Hematopoietic multipotent progenitor cell treated with erythropoietin and hydrocortisone succinate and interleukin-3 and kit ligand, for 6 days (in vitro differentiated cells): ENCODE measurements around the gene ZFYVE28.
A peak's percentile ranks its signal among the peaks of the same experiment; 100 is the strongest.

Experiments
- DNase-seq: peaks from one replicate; pipeline ENCODE4 v3.0.0-alpha.2; 2015

The ZFYVE28 gene

DNA sequence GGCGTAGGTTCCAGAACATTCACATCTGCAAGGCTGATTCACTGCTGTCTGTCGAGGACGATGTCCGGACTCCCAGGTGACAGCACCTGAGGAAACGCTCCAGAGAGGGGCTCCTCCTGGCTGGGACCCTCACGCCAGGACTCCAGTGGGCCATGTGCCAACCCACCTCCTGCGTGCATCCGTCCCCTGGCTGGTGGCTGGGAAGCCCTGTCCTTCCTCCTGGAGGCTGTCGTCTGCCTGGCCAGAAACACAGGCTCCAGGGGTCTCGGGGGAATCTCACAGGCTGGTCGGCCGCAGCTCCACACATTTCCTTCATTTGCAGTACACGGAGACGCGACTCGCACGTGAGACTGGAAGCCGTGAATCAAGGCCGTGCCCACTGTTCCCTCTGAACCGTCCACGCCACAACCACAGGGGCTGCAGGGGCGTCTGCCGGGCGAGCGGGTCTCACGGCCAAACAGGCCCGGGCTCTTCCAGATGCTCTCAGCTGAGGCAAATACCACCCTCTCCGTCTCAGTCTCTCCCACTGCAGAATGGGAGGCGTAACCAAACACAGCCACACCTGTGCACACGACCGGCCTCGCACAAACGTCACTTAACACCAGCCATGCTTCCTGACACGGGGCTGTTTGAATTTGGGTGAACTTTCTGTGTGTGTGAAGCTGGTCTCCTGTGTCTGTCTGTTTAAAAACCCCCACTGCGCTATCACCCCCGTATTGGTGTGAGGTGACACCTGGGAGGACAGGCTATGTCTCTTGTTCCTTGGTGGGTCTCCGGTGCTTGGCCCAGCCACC is 117.8 kb downstream of the ZFYVE28 start:
- DNase-seq, result no peak

DNA sequence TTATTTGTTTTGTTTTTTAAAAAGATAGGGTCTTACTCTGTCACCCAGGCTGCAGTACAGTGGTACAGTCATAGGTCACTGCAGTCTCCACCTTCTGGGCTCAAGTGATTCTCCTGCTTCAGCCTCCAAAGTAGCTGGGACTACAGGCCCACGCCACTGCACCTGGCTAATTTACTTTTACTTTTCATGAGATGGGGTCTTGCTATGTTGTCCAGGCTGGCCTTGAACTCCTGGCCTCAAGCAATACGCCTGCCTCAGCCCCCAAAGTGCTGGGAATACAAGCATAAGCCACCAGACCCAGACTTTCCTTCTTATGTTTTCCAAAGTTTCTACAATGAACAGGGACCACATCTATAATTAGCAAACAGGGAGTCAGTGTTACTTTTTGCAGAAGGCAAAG is 118.7 kb downstream of the ZFYVE28 start:
- no peak for DNase-seq

DNA sequence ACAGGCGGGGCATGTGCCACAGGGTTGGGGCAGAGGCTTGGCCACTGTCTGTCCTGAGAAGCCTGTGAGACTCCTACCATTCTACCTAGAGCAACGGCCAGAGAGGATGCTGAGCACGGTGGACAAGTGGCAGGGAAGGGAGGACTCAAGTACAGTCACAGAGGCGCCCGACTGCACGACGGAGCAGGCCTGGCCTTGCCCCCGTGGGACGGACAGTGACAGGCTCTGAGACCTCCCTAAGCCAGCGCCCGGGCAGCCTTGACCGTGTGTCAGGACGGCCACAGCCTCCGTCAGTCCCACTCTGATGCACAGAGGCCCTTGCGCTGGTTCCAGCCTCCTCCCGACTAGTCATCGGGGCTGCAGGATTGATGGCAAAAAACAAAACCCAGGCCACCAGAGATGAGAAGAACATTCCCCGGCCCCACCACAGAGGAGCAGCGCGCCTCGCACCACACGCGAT is 119.9 kb downstream of the ZFYVE28 start:
- DNase-seq, result no peak

DNA sequence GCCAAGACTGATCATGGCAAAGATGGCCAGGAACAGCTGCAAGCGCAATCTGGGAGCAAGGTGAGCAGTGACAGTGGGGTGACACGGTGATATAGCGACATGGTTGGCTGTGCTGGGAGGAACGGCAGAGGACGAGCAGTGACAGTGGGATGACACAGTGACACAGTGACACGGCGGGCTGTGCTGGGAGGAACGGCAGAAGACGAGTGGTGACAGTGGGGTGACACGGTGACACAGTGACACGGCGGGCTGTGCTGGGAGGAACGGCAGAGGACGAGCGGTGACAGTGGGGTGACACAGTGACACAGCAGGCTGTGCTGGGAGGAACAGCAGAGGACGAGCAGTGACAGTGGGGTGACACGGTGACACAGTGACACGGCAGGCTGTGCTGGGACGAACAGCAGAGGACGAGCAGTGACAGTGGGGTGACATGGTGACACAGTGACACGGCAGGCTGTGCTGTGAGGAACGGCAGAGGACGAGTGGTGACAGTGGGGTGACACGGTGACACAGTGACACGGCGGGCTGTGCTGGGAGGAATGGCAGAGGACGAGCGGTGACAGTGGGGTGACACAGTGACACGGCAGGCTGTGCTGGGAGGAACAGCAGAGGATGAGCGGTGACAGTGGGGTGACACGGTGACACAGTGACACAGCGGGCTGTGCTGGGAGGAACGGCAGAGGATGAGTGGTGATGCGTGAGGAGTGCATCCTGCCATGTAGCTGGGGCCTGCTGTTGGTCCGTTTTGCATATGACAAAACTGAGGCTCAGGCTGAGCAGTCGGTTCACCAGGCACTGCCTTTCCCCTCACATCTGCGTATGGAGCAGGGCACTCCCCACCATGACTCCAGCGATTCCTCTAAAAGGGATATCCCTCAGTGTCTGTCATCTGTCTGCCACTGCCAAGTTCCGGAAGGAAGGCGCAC is 120.6 kb downstream of the ZFYVE28 start:
- no peak for DNase-seq

DNA sequence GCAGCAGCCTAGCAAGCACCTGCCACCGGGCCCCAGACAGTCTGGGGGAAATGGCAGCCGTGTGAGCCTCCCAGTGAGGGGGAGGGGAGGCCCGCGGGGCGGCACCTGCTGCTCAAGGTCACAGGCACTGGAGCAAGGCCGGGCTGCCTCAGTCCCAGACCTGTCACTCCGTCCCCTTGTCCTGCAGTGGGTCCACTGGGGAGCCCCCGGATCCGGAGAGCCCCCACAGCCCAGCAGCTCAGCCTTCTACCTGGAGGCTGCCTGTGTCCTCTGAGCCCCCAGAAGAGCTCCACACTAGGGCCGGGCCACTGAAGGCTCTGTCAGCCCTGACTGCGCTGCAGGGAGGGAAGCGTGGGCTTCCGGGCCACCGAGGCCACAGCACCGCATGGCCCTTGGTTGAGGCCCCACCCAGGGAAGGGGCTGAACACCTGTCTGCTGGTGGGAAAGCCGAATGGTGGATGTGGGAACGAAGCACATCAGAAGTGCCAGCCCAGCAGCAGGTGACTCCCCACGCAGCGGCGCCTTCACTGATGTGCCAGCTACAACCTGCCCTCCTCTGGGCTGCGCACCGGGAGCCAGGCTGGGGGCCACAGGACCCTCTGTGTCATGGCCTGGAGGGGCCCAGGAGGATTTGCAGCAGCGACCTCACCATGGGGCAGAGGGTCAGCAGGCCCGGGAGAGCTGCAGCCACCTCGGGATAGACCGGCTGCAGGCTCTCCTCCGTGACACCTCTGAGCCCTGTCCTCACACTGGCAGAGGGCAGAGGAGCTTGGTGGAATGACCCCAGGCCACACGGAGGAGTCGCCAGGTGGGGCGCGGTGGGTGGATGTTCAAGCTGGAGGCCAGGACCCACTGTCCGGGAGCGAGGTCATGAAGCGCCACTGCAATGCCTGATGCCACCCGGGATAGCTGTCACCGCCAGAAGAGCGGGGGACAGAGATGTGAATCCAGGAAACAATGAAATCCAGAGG is 121.5 kb downstream of the ZFYVE28 start:
- DNase-seq, result no peak

DNA sequence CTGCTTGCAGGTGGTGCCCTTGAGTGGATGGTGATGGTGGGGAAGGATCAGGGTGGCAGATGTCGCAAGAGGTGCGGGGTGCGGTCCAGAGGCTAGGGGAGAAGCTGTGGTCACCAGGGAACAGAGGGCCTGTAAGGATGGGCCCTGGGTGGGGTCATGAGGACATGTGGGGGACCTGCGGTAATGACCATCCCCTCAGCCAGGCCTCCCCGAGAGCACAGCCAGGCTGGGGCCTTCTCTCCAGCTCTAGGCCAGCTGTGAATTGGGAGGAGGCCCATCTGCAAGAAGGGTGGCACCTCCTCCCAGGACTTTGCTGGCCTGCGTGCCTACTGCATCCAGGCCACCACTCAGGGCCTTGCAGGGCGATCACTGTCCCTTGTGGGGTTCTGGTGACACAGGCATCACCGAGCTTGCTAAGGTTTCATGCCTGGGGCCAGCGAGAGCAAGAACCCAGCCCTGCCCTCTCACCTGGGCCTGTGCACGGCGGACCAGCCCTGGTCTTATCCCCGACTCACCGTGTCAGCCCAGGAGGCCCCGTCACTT is 122.5 kb downstream of the ZFYVE28 start:
- DNase-seq, result no peak

DNA sequence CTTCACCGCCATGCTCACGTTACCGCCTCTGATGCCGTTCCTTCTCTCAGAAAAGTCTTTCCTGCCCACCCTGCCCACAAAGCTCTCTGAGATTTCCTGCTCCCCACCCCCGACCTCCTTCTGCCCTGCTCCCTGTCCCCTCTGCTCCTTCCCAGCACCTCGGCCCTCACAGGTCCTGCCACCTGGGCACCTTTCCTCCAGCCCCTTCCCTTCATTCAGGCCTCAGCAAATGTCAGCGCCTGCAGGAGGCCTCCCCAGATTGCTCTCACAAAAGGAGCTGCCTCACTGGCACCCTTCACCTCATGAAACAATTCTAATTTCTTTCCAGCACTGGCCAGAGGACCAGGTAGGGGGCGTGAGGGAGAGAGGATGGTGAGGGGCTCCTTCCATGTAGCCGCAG is 122.9 kb downstream of the ZFYVE28 start:
- DNase-seq, result no peak

DNA sequence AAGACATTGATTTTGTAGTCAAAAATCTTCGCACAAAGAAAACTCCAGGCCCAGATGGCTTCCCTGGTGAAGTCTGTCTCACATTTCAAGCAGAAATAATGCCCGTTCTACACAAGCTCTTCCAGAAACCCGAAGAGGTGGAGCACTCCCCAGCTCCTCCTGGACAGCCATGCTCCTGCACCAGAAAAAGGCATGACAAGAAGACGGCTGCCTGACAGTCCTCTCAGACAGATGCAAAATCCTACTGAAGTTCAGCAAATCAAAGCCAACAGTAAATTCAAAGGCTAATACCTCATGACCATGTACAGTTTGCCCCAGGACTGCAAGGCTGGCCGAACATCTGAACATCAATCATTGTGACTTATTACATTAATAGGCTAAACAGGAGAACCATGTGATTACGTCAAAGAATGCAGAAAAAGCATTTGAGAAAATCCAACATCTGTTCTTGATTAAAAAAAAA is 125.8 kb downstream of the ZFYVE28 start:
- DNase-seq, result no peak

DNA sequence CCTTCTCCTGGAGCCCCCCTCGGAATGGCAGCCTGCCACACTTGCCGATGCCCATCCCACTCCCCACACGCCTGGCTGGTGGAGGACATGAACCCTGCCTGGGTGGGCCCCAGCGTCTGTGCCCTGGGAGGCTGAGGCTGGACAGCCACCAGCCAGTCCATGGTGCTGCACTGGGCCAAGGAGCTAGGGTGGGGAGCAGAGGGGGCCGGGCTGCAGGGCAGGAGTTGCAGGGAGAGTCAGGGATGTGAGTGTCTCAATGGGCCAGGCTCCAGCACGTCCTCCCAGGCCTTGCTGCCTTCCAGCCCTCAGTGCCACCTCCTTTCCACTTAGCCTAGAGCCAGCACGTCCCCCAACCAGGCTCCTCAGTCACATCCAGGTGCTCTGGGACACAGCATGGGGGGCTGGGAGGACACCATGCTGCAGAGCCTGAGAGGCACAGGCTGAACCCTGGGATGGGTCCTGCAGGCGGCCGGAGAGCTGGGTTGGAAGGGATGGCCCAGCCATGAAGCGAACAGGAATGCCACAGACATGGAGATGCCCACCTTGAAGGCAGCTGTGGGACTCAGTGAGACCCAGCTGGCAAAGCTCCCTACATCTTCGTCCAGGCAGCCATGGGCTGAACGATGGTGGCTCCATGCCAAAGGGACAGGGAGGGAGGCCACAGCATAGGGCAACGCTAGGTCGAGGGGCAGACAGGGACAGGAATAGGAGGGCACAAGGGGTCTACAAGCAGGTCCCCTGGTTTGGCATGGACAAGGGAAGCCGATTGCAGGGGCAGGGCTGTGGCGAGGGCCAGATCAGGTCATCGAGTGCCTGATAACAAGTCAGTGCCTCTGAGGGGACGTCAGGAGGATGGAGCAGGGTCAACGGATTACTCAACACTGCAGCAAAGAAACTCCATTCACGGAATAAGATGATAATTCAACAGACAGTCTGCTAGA is 126.5 kb downstream of the ZFYVE28 start:
- no peak for DNase-seq

DNA sequence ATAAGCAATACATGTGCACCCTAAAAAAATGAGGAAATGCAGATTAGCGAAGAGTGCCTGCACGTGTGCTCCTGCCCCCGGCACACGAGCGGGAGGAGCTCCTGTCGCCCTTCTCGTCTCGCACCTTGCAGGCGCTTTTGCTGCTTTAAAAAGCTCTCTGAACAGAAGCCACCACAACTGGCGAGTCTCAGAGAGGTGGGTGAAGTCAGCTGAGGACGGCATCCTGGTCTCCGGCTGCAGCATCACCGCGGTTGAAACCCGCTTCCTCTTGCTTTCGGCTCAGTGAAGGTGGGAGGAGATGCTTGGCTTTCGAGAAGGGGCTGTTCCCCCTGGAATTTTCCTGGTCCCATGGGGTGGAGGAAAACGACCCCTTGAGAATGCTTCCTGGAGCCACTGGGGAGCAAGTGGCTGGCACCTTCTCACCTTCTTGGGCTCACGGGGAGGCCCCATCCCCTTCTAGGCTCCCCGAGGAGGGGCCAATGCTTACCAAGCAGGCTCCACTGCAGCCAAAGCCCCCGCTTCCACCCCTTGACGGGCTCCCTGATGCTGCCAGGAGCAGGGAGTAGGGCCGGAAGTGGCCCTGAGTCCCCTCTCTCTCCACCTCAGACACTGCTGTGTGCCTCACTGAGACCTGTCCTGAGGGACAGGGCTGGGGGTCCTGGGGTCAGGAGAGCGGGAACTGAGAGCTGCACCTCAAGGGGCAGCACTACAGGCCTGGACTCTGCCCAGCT is 127.3 kb downstream of the ZFYVE28 start:
- peak; percentile 40 for DNase-seq

DNA sequence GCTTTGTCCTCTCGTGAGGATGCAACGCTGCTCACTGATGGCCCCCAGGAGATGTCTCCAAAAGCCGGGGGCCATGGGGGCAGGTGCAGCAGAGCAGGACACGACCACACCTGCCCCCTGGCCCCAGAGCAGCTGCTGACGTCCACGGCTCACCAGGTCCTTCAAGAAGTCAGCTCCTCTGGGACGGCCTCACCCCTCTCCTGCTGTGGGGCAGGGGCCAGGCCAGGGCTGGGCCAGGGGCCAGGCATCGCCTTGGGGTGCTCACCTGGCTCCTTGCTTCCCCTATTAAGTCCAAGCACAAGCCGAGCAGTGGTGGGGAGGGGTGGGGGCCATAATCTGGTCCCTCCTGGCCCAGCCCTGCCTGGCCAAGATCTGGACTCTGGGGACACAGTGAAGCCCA is 128.0 kb downstream of the ZFYVE28 start:
- DNase-seq, result no peak

DNA sequence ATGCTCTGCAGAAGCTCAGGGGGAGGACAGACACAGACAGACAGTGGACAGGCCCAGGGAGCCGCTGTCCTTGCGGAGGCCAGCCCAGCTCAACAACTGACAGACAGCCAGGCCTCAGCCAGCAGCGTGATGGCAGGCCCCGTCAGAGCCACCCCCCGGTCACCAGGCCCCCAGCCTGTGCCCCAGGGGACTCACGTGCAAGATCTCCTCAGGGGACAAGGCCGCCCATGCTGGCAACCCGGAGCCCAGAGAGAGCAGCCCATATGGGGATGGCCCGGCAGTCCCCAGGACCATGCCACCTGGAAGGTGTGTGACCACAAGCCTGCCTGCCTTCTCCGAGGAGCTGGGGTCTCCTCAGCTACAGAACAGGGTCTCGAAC is 128.5 kb downstream of the ZFYVE28 start:
- no peak for DNase-seq

DNA sequence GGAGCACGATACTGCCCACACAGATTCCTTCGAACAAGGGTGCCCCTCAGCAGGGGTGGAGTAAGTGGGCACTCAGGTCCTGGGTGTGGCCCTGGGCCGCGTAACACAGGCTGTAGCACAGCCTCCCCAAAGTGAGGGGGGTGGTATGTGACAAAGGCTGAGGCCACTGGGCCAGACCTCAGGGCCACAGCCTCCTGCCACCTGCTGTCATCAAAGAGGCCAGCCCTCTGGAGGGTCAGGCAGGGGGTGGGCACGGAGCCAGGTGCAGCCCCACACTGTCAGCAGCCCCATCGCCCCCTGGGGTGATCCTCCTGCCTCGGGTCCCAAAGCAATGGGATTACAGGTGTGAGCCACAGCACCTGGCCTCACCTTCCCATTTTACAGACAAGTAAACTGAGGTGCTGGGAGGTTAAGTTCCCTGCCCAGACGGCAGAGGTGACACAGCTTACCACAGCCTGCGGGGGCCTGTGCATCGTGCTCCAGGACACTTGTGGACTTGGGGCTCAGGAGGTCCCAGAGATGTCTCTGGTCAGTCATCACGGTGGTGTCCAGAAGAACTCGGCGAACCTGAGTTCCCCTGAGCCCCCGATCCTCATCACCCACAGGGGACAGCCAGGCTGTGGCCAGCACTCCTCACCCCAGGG is 129.0 kb downstream of the ZFYVE28 start:
- no peak for DNase-seq

DNA sequence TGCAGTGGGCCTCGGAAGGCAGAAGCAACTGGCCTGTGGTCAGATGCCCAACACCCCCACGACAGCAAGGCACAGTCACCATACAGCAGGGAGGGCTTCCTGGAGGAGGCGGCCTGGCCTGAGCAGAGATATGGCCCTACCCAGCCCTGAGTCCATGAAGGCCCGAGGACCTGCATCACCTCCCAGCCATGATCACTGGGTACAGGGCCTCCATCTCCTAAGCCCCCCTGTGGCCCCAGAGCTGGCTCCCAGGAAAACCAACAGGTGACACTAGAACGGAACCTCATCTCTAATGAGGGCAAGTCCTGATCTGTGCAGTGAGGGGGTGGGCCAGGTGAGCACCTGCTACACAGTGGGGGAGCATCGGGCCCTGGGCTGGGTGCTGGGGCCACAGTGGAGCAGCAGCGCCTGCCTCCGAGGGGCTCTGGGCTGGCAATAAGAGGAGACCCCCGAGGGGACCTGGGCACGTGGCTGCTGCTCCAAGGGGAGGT is 130.3 kb downstream of the ZFYVE28 start:
- DNase-seq, result no peak

DNA sequence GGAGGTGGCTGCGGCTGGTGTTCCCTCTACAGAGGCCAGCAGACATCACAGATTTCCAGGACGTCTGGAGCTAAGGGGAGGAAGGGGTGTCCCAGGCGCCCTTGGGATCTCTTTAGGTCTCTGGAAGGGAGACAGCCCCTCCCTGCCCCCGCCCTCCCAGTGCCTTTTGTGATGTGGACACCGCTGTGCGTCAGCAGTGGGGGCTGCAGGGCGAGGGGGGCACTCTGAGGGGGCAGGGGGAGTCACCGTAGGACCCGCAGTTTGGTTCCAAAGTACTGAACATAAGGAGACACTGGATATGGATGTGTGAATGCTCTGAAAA is 130.9 kb downstream of the ZFYVE28 start:
- DNase-seq, result no peak

DNA sequence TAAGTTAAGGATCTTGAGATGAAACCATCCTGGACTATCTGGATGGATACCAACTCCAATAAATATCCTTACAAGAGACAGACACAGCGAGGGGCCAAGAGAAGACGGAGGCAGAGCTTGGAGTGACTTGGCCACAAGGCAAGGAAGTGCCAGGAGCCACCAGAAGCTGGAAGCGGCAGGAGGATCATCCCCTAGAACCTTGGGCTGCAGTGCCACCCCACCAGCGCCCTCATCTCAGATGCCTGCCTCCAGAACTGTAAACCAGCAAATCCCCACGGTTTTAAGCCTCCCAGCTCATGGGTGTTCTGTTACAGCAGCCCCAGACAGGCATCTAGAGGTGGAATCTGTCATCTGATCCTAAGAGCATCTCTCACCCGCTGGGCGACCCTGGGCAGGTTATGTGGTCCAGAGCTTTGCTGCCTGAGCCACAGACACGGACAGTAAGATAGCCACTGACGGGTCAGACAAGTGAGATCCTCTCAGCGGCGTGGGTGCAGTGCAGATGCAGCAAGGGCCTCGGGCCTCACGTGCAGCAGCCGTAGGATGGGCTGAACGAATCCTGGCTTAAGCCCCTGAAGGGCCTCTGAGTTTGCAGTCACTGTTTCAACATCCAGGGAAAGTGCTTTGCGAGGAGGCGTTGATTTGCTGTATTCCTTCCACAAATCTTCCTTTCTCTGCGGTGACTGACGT is 131.4 kb downstream of the ZFYVE28 start:
- no peak for DNase-seq

DNA sequence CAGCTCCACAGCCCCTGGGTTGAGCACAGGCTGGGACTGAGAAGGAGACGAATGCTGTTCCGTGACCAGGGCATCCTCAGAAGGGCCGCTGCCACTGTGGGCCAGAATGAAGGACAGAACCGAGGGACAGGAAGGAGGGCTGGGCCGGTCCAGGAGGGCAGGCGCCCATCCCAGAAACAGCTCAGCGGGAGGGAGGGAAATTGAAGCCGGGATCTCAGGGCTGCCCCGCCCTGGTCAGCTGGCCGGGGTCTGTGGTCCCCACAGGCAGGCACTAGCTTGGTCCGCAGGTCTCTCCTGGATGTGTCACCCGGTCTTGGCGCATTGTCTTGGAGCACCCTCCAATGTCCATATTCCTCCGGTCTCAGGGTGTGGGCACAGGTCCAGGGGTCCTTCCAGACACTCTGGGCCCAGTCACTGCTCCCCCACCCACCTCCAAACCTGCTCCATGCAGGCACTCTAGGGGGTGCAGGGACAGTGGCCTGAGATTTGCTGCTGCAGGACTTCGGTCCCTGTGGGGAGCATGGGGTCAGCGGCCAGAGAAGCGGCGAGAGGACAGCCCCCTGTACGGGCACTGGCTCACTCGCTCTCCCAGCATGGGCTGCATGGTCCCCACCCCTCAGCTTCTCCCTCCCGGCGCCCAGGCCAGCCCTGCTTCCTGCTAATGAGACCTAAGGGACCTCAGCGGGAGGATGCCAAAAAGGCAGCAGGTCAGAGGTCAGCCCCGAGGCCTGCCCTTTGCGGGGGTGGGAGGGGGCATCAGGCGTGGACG is 132.6 kb downstream of the ZFYVE28 start:
- DNase-seq, result no peak

DNA sequence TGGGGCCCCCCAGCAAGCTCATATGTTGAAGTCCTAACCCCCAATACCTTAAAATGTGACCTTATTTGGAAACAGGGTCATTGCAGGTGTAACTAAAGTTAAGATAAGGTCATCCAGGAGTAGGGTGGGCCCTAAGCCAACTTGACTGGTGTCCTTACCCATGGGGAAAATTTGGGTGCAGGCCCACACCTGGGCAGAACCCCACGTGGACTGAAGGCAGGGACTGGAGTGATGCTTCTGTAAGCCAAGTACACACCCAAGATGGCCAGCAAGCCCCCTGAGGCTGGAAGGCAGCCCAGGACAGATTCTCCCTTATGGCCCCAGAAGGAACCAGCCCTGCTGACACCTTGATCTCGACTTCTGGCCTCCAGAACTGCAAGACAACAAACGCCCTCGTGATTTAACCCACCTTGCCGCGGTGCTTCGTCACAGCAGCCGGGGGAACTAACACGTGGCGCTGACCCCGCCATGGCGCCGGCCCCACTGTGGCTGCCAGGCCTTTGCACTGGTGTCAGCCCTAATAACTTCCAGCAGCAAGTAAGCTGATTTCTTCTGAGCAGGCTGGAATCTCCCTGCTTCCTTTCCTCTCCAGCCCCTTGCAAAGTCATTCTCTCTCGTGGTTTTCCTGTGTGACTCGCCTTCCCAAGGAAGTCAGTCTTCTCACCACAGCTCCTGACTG is 133.4 kb downstream of the ZFYVE28 start:
- DNase-seq, result no peak
